Bronchial epithelial cell (primary cell): ENCODE data around the gene RNF187. TPM values are rescaled to one million over a fixed set of nuclear protein-coding genes. Genes with fewer than 3 reads are reported as not detected.

Source experiments
- DNase-seq: peaks from one replicate; pipeline ENCODE4 v3.0.0-alpha.2; 2010; ENCODE audit warnings: low read depth
- FAIRE-seq: peaks from 2 replicates; lab custom pipeline; 2011; peaks lifted over from hg19 to GRCh38; lab: Jason Lieb, UNC
- H3K27me3 ChIP-seq: 2 replicates; pipeline ENCODE4 v1.5.1; 2011; ENCODE audit warnings: low read length; ENCODE audit not compliant: control insufficient read depth, insufficient read depth
- H3K36me3 ChIP-seq: 2 replicates; pipeline ENCODE4 v1.5.1; 2011; ENCODE audit warnings: low read length; ENCODE audit not compliant: control insufficient read depth, insufficient read depth
- H3K4me3 ChIP-seq: 2 replicates; pipeline ENCODE4 v1.5.1; 2011; ENCODE audit warnings: mild to moderate bottlenecking, low read depth, low read length, control low read depth
- CTCF ChIP-seq: IDR thresholded peaks from 2 replicates; pipeline ENCODE4 v1.5.1; 2011; ENCODE audit warnings: mild to moderate bottlenecking, moderate library complexity, low read length, control low read depth, inconsistent platforms; ENCODE audit not compliant: insufficient read depth, severe bottlenecking
- total RNA-seq: library from RNA; depleted of rRNA; stranded (reverse); fragments of >200 nt; gene quantifications from 2 replicates; pipeline ENCODE4 v1.2.1, GENCODE V29; 2014

RNF187 gene
- total RNA-seq, 1 donor from 2014 or later, result 147 TPM

GRCh38 chr1:228456252-228457016 is 30.7 kb upstream of the RNF187 start:
- H3K27me3 ChIP-seq, result no peaks in the 10 kb centered on the region
- H3K4me3 ChIP-seq, result peak overlapping the region; percentile 59
- H3K36me3 ChIP-seq, result no peaks in the 10 kb centered on the region
- no peak for FAIRE-seq
- TF ChIP-seq CTCF, result no peak
- DNase-seq, result no peak

GRCh38 chr1:228457017-228457395 is 30.2 kb upstream of the RNF187 start:
- FAIRE-seq (no peak), DNase-seq (no peak)
- Histone ChIP-seq H3K4me3 (peak overlapping the region; percentile 59), H3K27me3 (no peaks in the 10 kb centered on the region), H3K36me3 (no peaks in the 10 kb centered on the region)
- TF ChIP-seq CTCF, result no peak

- TF ChIP-seq CTCF, result peak; percentile 54
Observed at GRCh38 chr1:228457396-228458176, 29.6 kb upstream of the RNF187 start.

GRCh38 chr1:228459091-228459993 is 27.8 kb upstream of the RNF187 start:
- H3K36me3 ChIP-seq, result no peaks in the 10 kb centered on the region
- DNase-seq (peak; percentile 53), FAIRE-seq (no peak)
- TF ChIP-seq CTCF, result peak; percentile 75
- H3K4me3 ChIP-seq, result peak overlapping the region; percentile 59
- H3K27me3 ChIP-seq, result peaks cover 8% of the 10 kb centered on the region

More at GRCh38 chr1:228457396-228458176, 29.6 kb upstream of the RNF187 start:
- Histone ChIP-seq H3K4me3 (peak overlapping the region; percentile 59), H3K27me3 (no peaks in the 10 kb centered on the region), H3K36me3 (no peaks in the 10 kb centered on the region)
- DNase-seq, result peak; percentile 97
- FAIRE-seq, result no peak

- FAIRE-seq, result no peak
Observed at GRCh38 chr1:228460821-228461220, 26.4 kb upstream of the RNF187 start.

More at GRCh38 chr1:228460821-228461220, 26.4 kb upstream of the RNF187 start:
- Histone ChIP-seq H3K36me3 (no peaks in the 10 kb centered on the region), H3K4me3 (no peak overlapping the region), H3K27me3 (peaks cover 17% of the 10 kb centered on the region)
- no peak for TF ChIP-seq CTCF
- DNase-seq, result no peak
